Activated CD4-positive, alpha-beta T cell treated with anti-CD3 and anti-CD28 coated beads, Interleukin-2, Interleukin-6, amounts not matched to agents 100 ng/mL and 50 ng/mL, durations not matched to agents 16 hours and 8 hours (primary cell): Measurements from ENCODE around the gene CEP162.
"Not testable (repeated sequence)": the region's sequence is repeated elsewhere in the genome, so short reads cannot be mapped to it uniquely, and the experiment has no call there.

ENCODE experiments used
- DNase-seq: peaks from one replicate; pipeline ENCODE4 v3.0.0-alpha.2; 2020

Gene CEP162

DNA sequence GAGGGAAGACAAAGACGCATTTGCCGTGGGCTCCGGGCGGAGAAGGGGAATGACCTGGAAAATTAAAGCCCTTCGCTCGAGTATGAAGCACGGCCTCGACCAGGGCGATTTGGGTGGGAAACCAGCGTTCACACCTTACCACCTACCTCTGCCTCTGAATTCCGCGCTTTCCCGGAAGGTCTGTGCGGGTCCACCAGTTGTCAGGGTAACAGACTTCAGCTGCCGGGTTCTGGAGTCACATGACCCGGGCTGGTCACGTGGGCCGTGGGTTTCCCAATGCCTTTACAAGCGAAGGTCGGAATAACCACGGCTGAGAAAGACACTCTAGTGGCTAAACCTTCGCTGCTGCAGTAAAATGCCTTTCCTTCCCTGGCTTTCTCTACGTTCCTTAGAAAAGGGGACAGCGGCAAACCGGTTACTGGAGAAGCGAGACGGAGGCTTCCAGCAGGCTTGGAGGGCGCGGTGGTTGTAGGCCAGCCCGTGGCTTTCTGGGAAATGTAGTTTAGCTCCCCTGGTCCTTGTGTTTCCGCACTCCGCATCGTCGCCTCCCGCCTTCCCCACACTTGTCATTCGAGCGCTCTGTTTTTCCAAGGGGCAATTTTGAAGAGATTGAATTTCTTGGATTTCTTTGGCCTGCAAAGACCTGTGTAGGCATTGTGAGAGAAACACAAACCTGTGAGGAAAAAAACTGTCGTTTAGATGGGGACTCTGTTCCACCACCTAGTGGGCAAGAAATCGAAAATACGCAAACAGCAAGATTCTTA lies at the start of gene CEP162:
Gene CEP162, minus strand, starts transcription at position 210 of the 764 bp plus-strand sequence. CDS start 1,250 bp downstream, outside the sequence.
- DNase-seq: peak; percentile 91

- no peak for DNase-seq
These were observed 47.4 kb upstream of the CEP162 start for GRCh38 chr6:84274856-84275255.

DNA sequence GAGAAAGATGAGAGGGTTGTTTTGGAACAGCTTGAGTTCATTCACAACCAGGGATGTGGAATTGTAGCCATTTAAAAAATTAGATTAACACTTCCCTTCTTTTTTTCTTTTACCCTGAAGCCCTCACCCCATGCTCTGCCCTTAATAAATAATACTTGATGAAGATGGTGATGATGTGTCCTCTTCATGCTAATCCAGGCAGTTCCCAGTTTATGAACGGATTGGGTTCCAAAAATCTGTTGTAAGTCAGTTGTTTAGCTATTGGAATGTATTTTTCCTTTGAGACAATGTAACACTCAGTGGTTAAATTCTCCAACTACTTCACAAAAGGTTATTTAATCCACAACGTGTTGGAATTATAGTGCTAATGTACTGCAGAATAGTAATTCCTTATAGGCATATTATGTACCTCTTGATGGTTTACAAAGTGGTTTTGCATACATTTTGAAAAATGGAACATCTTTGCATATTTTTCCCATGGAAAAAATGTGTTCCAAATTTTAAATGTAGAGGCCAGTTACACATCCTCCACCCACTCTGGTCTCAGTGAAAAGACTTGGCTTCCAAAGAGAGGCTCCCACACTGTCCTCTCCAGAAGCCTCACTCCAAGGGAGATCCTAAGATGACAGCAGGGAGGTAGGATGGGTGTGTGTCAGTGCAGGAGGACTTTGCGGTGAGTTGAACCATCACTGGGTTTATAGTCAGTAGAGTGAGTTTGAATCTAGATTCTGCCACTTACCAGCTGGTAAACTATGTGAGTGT lies 45.8 kb upstream of the CEP162 start:
- DNase-seq: no peak

GRCh38 chr6:84272298-84272697 lies 44.9 kb upstream of the CEP162 start:
- DNase-seq: no peak

- DNase-seq: no peak
These were observed 43.7 kb upstream of the CEP162 start for GRCh38 chr6:84271061-84271716.

DNA sequence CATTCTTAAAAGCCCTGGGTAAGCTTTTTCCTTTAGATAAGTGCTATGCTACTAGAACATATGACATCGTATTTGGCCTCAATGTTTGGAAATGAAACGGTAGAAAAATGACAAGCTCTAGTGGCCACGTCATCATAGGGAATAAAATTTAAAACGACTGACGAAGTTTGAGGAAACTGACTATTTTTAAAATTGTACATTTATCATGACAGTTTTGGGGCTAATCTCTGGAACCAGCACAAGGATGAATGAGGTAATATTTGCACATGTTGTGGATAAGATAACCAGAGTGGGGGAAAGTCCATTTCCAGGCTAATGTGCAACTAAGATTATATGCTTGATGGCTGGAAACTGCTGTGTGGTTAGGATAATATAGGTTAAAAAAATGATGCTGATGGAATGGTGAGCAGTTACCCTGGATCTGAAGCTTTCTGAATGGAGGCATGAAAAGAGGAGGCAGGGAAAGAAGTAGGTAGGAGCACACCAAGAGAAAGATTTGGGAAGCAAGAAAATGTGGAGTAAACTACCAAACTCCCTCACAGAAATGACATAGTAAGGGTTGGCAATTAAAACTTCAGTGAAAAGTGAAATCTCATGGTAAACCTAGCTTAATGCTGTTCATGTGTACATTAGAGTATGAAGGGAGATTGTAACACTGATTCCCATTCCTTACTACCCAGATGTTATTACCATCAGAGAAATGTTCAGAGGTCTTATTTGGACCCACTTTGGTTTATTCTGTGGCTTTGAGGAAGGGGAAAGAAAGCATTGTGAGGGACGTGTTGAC lies 42.7 kb upstream of the CEP162 start:
- DNase-seq: no peak

GRCh38 chr6:84268781-84269180 lies 41.3 kb upstream of the CEP162 start:
- no peak for DNase-seq

DNA sequence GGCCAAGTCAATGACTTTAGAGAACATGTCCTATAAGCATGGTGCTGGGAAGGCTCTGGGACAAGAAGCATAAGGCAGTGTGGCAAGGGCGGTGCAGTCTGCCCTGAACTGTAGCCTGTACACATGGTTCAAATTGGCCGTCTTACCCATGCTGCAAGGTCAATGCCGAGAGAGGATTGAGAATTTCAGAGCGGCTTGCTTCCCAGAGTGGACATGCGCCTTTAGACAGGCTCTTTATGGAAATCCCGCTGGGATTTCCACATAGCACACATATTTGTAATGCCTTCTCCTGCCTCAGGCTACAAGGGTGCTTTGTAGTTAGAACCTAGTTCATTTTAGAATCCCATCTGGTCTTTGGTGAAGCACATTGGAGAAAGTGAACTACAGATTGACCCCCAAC lies 36.1 kb upstream of the CEP162 start:
- no peak for DNase-seq

- DNase-seq: no peak
These were observed 33.5 kb upstream of the CEP162 start for GRCh38 chr6:84260926-84261325.

DNA sequence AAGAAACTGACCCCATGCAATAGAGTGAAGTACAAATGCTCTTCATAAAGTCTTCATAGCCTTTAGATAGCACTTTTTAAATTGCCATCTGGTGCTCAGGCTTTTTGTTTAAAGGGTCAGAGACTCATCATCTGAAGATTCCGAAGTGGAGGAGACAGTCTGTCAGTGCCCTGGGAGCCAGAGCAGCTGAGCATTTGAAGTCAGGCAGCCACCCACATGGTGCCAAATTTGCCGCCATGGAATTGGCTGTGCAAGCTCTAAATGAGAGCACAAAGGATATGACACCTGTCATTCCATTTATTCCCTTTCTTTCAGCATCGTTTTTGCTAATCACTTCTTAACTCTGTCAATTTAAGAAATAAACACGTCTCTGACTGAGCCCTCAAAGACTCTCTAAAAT lies 32.8 kb upstream of the CEP162 start:
- no peak for DNase-seq

- no peak for DNase-seq
These were observed 31.4 kb upstream of the CEP162 start for GRCh38 chr6:84258866-84259265.

GRCh38 chr6:84258268-84258667 lies 30.8 kb upstream of the CEP162 start:
- DNase-seq: no peak

- DNase-seq: no peak
These were observed 28.2 kb upstream of the CEP162 start for GRCh38 chr6:84255641-84256040.

GRCh38 chr6:84253380-84253779 lies 25.9 kb upstream of the CEP162 start:
- no peak for DNase-seq

- no peak for DNase-seq
These were observed 24.6 kb upstream of the CEP162 start for GRCh38 chr6:84251891-84252539.

DNA sequence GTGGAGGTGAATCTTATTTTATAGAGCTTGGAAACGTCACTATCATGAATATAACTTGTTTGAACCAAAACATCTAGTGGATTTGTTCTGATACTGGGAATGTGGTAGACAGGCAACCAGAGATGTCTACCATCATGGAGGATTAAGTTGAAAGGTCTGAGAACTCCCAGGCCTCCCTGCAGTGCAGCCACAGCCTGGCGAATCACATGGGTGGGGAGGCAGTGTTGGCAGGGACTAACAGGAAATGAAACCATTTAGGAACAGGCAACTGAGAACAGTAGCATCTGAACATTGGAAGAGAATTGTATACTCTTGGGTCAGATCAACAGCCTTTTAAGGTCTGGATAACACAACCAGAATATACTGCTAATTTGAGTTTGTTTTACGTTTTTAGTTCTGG lies 22.3 kb upstream of the CEP162 start:
- DNase-seq: no peak

DNA sequence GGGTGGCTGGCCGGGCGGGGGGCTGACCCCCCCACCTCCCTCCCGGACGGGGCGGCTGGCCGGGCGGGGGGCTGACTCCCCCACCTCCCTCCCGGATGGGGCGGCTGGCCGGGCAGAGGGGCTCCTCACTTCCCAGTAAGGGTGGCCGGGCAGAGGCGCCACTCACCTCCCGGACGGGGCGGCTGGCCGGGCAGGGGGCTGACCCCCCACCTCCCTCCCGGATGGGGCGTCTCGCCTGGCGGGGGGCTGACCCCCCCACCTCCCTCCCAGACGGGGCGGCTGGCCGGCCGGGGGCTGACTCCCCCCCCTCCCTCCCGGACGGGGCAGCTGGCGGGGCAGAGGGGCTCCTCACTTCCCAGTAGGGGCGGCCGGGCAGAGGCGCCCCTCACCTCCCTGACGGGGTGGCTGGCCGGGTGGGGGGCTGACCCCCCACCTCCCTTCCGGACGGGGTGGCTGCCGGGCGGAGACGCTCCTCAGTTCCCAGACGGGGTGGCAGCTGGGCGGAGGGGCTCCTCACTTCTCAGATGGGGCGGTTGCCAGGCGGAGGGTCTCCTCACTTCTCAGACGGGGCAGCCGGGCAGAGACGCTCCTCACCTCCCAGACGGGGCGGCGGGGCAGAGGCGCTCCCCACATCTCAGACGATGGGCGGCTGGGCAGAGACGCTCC lies 17.1 kb upstream of the CEP162 start:
- not testable (repeated sequence) for DNase-seq

GRCh38 chr6:84243240-84243639 lies 15.8 kb upstream of the CEP162 start:
- DNase-seq: no peak

DNA sequence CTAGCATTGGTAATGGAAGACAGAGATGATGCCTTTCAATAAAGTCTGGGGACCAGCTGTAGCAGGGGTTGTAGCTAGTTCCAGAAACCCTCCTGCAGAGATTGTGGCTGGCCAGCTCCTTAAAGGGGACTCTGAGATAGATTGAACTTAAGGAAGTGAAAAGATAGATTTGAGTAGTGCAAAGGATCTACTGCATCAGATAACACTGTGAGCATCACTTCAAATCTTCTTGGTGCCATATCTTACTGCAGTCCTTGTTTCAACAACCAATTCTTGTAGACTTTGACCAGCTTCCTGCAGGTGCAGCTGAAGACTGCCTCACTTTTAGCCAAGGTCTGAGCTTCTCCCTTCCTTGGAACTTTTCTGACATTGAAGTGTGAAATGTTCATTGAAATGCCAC lies 14.8 kb upstream of the CEP162 start:
- no peak for DNase-seq

GRCh38 chr6:84228198-84228543 lies 728 bp upstream of the CEP162 start:
- no peak for DNase-seq

DNA sequence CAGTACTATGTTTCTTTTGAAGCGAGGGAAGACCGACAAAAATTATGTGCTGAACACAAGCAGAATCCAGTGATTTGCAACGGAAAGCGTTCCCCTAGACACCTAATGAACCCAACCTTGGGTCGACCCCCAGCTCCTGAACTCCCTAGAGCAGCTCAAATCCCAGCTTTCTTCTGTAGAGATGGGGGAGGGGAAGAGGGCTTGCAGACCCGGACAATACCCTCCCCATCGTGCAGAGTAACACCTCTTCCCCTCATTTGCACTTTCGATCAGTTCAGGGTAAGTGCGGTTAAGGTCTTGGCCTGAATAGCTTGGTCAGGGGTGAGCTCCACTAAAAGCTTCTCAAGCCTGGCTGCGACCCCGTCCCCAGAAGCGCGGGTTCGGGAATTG lies 404 bp downstream of the CEP162 start:
- DNase-seq: peak; percentile 2

- DNase-seq: no peak
These were observed 3.2 kb downstream of the CEP162 start for GRCh38 chr6:84224251-84224650.
